Ishikawa (cell line): Measurements from ENCODE around the gene MUC5AC.

ENCODE experiments used
- CEBPB ChIP-seq: IDR thresholded peaks from 2 replicates; pipeline ENCODE4 v1.6.1; 2012
- CREB1 ChIP-seq: IDR thresholded peaks from 2 replicates; pipeline ENCODE4 v1.6.1; 2012; ENCODE audit warnings: low read depth
- EGR1 ChIP-seq: IDR thresholded peaks from 2 replicates; pipeline ENCODE4 v1.6.1; 2012
- EP300 ChIP-seq: IDR thresholded peaks from 2 replicates; pipeline ENCODE4 v1.6.1; 2012; ENCODE audit warnings: borderline replicate concordance
- FOXM1 ChIP-seq: IDR thresholded peaks from 2 replicates; pipeline ENCODE4 v1.6.1; 2012; ENCODE audit warnings: low read depth, borderline replicate concordance
- NFIC ChIP-seq: IDR thresholded peaks from 2 replicates; pipeline ENCODE4 v1.6.1; 2012
- RAD21 ChIP-seq: IDR thresholded peaks from 2 replicates; pipeline ENCODE4 v1.6.1; 2012; ENCODE audit warnings: low read depth
- TAF1 ChIP-seq: IDR thresholded peaks from 2 replicates; pipeline ENCODE4 v1.6.1; 2012; ENCODE audit warnings: low read depth, mild to moderate bottlenecking
- TCF12 ChIP-seq: IDR thresholded peaks from 2 replicates; pipeline ENCODE4 v1.6.1; 2012; ENCODE audit warnings: low read depth
- TEAD4 ChIP-seq: IDR thresholded peaks from 2 replicates; pipeline ENCODE4 v1.6.1; 2012
- YY1 ChIP-seq: IDR thresholded peaks from 2 replicates; pipeline ENCODE4 v1.6.1; 2012; ENCODE audit warnings: low read depth
- ZBTB7A ChIP-seq: IDR thresholded peaks from 2 replicates; pipeline ENCODE4 v1.6.1; 2012; ENCODE audit warnings: low read depth
- TF ChIP-seq, protein P1 (sequence below): IDR thresholded peaks from 2 replicates; pipeline ENCODE4 v1.6.1; 2012
- TF ChIP-seq, protein P2 (sequence below): IDR thresholded peaks from 2 replicates; pipeline ENCODE4 v1.6.1; 2012; ENCODE audit warnings: low read depth, mild to moderate bottlenecking
- TF ChIP-seq, protein P3 (sequence below): IDR thresholded peaks from 2 replicates; pipeline ENCODE4 v1.6.1; 2012

Gene MUC5AC

DNA sequence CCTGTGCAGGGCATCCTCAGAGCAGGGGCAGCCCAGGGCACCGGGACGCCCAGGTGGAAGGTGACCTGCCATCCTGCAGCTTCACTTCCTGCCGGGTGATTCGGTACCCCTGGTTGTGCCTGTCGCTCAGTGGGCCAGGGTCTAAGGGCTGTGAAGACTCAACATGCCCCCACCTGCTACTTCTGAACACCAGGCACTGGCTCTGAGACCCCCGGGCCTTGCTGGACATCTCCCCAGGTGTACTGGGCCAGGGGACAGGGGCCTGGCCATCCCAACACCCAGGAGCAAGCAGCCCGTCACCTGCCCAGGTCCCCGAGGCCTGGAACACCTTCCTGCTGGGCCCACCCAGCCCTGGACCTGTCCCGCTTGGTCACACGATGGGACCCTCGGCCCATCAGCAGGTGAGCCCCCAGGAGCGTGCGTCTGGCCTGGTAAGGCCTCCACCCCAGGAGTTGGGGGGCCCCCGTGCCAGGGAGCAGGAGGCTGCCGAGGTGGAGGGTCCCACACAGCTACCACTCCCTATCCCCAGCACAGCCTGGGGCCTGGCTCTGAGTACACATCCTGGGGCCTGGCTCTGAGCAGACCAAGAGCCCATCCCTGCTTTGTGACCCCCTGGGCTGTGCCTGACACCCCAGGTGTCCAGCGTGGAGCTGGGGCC lies 61.2 kb downstream of the MUC5AC start:
- TF ChIP-seq, protein P1, sequence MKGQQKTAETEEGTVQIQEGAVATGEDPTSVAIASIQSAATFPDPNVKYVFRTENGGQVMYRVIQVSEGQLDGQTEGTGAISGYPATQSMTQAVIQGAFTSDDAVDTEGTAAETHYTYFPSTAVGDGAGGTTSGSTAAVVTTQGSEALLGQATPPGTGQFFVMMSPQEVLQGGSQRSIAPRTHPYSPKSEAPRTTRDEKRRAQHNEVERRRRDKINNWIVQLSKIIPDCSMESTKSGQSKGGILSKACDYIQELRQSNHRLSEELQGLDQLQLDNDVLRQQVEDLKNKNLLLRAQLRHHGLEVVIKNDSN, result no peak
- TF ChIP-seq, protein P2, sequence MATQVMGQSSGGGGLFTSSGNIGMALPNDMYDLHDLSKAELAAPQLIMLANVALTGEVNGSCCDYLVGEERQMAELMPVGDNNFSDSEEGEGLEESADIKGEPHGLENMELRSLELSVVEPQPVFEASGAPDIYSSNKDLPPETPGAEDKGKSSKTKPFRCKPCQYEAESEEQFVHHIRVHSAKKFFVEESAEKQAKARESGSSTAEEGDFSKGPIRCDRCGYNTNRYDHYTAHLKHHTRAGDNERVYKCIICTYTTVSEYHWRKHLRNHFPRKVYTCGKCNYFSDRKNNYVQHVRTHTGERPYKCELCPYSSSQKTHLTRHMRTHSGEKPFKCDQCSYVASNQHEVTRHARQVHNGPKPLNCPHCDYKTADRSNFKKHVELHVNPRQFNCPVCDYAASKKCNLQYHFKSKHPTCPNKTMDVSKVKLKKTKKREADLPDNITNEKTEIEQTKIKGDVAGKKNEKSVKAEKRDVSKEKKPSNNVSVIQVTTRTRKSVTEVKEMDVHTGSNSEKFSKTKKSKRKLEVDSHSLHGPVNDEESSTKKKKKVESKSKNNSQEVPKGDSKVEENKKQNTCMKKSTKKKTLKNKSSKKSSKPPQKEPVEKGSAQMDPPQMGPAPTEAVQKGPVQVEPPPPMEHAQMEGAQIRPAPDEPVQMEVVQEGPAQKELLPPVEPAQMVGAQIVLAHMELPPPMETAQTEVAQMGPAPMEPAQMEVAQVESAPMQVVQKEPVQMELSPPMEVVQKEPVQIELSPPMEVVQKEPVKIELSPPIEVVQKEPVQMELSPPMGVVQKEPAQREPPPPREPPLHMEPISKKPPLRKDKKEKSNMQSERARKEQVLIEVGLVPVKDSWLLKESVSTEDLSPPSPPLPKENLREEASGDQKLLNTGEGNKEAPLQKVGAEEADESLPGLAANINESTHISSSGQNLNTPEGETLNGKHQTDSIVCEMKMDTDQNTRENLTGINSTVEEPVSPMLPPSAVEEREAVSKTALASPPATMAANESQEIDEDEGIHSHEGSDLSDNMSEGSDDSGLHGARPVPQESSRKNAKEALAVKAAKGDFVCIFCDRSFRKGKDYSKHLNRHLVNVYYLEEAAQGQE, result no peak
- TF ChIP-seq EGR1 (no peak), NFIC (no peak), ZBTB7A (no peak), TEAD4 (no peak), FOXM1 (no peak), YY1 (no peak), CEBPB (no peak), CREB1 (no peak), TAF1 (no peak), EP300 (no peak), RAD21 (no peak), TCF12 (no peak)
- TF ChIP-seq, protein P3, sequence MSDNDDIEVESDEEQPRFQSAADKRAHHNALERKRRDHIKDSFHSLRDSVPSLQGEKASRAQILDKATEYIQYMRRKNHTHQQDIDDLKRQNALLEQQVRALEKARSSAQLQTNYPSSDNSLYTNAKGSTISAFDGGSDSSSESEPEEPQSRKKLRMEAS, result no peak

DNA sequence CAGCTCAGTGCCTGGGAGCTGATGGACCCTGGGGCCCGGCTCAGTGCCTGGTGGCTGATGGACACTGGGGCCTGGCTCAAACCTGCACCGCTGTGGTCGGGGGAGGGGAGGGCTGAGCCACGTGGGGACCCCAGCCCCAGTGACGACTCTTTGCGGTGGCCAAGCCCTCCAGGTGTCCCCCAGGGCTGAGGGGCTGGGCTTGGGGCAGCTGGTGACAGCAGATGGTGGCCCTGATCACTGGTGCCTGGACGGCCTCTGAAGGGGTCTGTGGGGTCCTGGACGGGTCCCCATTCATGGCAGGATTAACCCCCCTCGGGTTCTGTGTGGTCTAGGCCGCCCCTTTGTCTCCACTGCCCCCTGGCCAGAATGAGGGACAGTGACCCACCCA lies 61.7 kb downstream of the MUC5AC start:
- TF ChIP-seq, protein P1, result no peak
- TF ChIP-seq RAD21 (no peak), ZBTB7A (no peak; the same call in 1 of the 2 replicates), FOXM1 (no peak), CREB1 (no peak), TAF1 (no peak), EGR1 (no peak)

DNA sequence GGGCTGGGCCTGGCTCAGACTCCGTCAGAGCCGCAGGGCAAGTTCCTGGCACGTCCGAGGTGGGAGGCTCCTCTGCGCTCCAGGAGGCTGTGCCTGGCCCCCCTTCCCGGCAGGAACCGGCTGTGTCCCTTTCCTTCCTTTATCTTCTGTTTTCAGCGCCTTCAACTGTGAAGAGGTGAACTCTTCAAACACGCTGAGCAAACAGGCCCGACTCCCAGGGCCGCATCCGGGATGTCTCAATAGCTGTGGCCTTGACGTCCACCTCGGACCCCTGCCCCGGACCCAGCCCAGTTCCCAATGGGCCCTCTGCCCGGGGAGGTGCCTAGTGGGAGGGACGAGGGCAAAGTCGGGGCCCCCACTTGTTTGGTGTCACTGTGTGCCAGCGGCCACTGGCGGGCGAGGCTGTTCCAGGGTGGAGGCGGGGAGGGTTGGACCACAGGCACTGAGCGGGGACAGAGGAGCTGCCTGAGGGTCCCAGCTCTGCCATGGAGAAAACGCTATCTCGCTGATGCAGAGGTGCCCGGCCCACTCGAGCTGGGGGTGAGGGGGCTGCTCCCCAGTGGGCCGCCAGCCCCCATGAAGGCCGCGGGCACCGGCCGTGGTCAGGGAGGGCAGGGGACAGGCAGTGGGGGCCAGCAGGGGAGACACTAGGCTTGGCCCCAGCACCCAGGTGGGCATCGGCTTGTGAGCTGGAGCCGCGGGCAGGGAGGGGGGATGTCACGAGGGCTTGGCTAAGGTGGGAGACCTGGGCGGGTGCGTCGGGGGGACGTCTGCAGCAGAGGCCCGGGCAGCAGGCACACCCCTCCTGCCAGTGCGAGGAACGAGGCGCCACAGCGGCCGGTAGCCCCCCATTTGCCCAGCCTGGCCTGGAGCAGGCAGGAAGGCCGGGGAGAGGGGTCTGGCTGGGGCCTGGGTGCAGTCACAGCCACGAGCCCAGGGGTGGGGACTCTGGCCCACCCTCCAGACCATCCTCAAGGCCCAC lies 62.4 kb downstream of the MUC5AC start:
- TF ChIP-seq, protein P3, result 0 out of 2 replicates have a peak, but pooled peaks have one; percentile 25
- TF ChIP-seq NFIC (peak; percentile 59), FOXM1 (0 out of 2 replicates have a peak, but pooled peaks have one; percentile 38), YY1 (no peak), ZBTB7A (peak; percentile 80; the same call in 1 of the 2 replicates), EP300 (peak; percentile 41; the same call in 1 of the 2 replicates), CEBPB (0 out of 2 replicates have a peak, but pooled peaks have one; percentile 4), TAF1 (no peak), TCF12 (peak; percentile 62; the same call in 1 of the 2 replicates)

DNA sequence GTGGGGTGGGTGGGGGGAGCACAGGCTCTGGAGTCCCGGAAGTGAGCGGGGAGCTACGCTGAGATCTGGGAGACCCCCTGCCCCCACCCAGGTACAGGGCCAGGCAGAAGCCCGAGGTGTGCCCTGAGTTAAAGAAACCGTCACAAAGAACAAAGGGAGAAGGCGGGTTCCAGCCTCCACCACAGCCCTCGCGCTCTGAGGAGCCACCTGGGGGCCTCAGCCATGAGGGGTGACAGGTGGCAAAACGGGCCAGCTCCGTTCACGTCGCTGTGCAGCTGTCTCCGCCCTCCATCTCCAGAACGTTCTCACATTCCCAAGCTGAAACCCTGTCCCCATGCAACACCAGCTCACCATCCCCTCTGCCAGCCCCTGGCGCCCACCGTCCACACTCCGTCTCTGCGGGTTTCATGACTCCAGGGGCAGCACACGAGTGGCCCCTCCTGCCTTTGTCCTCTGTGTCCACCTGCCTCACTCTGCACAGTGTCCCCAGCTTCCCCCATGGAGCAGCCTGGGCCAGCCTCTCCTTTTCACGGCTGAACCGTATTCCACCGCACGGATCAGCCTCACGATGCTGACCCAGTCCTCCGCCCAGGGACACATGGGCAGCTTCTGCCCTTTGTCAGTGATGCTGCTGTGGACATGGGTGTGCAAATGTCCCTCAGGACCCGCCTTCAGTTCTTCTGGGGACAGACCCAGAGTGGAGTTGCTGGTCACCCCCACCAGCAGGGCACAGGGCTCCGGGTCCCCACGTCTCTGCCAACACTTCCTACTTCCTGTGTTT lies 63.4 kb downstream of the MUC5AC start:
- TF ChIP-seq EGR1 (no peak), ZBTB7A (no peak), RAD21 (no peak), YY1 (no peak), TEAD4 (no peak), TCF12 (no peak)
- TF ChIP-seq, protein P3, result no peak
- TF ChIP-seq, protein P2, result no peak
- TF ChIP-seq, protein P1, result no peak
